HG03378 (cell line): ENCODE results near the gene ERLEC1.
"Not testable (repeated sequence)": the region's sequence is repeated elsewhere in the genome, so short reads cannot be mapped to it uniquely, and the experiment has no call there.

Source experiments
- ATAC-seq: cut with Tn5 transposase; IDR thresholded peaks from one replicate; pipeline ENCODE4 v1.9.1; 2021; ENCODE audit warnings: mild to moderate bottlenecking, moderate library complexity; ENCODE audit not compliant: unreplicated experiment

Gene ERLEC1

GRCh38 chr2:53780056-53780455 lies 6.8 kb upstream of the ERLEC1 start:
- no peak for ATAC-seq

- ATAC-seq, result no peak
Observed at GRCh38 chr2:53782676-53783075, 4.2 kb upstream of the ERLEC1 start.

GRCh38 chr2:53784436-53784835 lies 2.4 kb upstream of the ERLEC1 start:
- ATAC-seq, result no peak

- no peak for ATAC-seq
Observed at GRCh38 chr2:53785366-53785765, 1.5 kb upstream of the ERLEC1 start.

GRCh38 chr2:53786352-53786704 lies 516 bp upstream of the ERLEC1 start:
- peak; percentile 3 for ATAC-seq

GRCh38 chr2:53787614-53788289 lies 908 bp downstream of the ERLEC1 start:
- ATAC-seq, result no peak

GRCh38 chr2:53793261-53793660 lies 6.4 kb downstream of the ERLEC1 start:
- no peak for ATAC-seq

- no peak for ATAC-seq
Observed at GRCh38 chr2:53793821-53794220, 7.0 kb downstream of the ERLEC1 start.

- ATAC-seq, result no peak
Observed at GRCh38 chr2:53801547-53801946, 14.7 kb downstream of the ERLEC1 start.

GRCh38 chr2:53802617-53803151 lies 15.8 kb downstream of the ERLEC1 start:
- ATAC-seq, result no peak

GRCh38 chr2:53811601-53812000 lies 24.8 kb downstream of the ERLEC1 start:
- ATAC-seq, result no peak

GRCh38 chr2:53813151-53813550 lies 26.3 kb downstream of the ERLEC1 start:
- ATAC-seq, result no peak

GRCh38 chr2:53818854-53819435 lies 32.1 kb downstream of the ERLEC1 start:
- ATAC-seq, result no peak

- no peak for ATAC-seq
Observed at GRCh38 chr2:53819634-53820033, 32.8 kb downstream of the ERLEC1 start.

- no peak for ATAC-seq
Observed at GRCh38 chr2:53820048-53820447, 33.2 kb downstream of the ERLEC1 start.

GRCh38 chr2:53820711-53821110 lies 33.9 kb downstream of the ERLEC1 start:
- ATAC-seq, result no peak

- ATAC-seq, result no peak
Observed at GRCh38 chr2:53821810-53822209, 35.0 kb downstream of the ERLEC1 start.

GRCh38 chr2:53823639-53824038 lies 36.8 kb downstream of the ERLEC1 start:
- ATAC-seq, result not testable (repeated sequence)

GRCh38 chr2:53826030-53826410 lies 39.2 kb downstream of the ERLEC1 start:
- ATAC-seq, result no peak

GRCh38 chr2:53826587-53827397 lies 39.9 kb downstream of the ERLEC1 start:
- ATAC-seq, result no peak

- no peak for ATAC-seq
Observed at GRCh38 chr2:53827398-53828175, 40.7 kb downstream of the ERLEC1 start.
